HK-2 (cell line): ENCODE data around the gene RASAL3.
"Not testable (repeated sequence)": the region's sequence is repeated elsewhere in the genome, so short reads cannot be mapped to it uniquely, and the experiment has no call there.

Source experiments
- DNase-seq: peaks from one replicate; pipeline ENCODE4 v3.0.0-alpha.2; 2018; ENCODE audit not compliant: unreplicated experiment

The RASAL3 gene

DNA sequence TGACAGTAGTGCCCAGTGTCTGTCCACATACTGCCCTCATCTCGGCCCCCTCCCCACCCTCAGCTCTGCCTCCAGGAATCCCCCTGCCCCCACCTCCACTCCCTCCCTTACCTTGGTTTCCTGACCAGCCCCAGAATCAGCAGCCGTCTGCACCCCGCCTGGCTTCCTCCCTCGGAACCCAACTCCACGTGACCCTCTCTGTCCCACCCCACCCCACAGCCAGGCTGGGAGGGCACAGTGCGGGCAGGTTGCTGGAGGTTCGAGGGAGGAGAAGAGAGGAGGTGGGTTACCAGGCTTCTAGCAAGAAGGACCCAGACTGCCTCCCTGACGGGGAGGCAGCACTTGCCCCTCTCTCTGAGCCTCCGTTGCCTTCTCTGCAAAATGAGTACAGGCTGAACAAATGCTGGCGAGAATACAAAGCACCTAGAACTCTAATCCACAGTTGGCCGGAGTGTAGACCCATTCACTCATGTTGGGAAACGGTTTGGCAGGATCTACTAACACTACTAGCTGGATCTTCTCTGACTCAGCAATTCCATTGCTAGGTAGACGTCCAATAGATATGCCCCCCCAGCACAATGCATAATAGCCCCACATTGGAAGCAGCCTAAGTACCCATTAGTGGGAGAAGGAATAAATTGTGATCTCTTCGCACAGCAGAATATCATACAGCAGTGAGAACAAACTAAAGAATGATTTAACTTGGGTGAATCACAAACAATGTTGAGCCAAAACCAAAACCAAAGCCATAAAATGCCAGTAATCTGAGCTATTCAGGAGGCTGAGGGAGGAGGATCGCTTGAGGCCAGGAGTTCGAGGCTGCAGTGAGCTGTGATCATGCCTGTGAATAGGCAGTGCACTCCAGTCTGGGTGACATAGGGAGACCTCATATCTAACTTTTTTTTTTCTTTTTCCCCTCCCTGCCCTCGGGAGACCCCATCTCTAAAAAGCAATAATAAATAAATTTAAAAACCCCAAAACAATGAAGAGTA lies at the start of gene RASAL3:
RASAL3 (minus strand) TSS at position 151 of the 992 bp plus-strand sequence. CDS start 186 bp downstream, outside the sequence.
- no peak for DNase-seq

DNA sequence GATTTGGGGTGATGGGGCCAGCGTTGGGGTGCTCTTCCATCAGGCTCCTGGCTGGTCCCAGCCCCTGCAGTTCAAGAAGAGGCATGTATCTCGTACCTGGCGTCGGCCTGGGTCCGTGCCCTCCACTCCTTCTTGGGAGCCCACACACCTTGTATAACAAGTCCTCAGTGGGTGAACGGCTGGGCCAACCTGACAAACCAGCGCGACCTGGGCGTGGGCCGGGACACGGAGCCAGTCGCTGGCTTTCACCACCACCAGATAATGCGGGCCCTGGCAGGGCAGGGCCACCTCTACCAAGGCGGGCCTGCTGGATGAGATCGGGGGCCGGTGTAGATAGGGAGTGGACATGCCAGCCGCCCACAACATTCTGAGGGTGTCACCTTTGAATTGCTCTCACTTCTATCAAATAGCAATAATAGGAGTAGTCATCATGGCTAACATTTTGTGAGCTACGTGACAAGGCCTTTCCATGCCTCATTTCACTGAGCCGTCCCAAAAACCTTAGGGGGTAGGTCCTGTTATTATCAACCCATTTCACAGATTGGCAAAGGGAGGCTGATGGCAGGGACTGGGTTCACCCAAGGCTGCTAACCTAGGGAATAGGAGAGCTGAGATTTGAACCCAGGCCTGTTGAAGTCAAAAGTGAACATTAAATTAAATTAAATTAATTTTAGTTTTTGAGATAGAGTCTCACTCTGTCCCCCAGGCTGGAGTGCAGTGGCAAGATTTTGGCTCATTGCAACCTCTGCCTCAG lies 47.5 kb upstream of the RASAL3 start:
- no peak for DNase-seq

DNA sequence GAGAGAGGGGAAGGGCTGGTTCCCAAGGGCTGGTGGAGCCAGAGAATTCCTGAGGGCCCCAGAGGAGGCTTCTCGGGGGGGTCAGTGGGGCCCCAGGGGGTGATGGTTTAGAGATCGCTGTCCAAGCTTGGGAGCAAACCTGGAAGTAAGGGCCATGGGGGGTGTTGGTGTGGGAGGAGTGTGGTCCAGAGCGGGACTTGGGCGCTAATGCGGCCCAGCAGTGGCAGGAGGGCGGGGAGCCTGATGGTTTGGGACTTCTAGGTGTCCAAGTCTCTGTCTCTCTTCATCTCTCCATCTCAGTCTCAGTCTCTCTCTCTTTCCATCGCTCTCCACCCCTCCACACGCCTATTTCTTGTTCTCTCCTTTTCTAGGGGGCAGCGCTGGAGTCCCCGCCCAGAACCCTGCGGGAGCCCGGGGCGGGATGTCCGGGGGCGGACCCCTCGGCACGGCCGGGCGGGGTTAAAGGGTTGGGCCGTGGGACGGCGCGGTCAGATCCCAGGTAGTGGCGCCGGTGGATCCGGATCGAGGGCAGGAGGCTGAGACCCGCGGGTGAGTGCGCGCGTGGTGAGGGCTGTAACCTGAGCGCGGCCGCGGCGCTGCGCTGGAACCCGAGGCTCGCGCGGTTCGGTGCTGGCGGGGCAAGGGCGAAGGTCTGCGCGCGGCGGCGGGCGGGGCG lies 43.8 kb upstream of the RASAL3 start, which contains the start of gene CYP4F22:
CYP4F22 (plus strand) TSS at position 491 of the 676 bp plus-strand sequence. CDS start 16,812 bp downstream, outside the sequence.
- DNase-seq, result no peak

DNA sequence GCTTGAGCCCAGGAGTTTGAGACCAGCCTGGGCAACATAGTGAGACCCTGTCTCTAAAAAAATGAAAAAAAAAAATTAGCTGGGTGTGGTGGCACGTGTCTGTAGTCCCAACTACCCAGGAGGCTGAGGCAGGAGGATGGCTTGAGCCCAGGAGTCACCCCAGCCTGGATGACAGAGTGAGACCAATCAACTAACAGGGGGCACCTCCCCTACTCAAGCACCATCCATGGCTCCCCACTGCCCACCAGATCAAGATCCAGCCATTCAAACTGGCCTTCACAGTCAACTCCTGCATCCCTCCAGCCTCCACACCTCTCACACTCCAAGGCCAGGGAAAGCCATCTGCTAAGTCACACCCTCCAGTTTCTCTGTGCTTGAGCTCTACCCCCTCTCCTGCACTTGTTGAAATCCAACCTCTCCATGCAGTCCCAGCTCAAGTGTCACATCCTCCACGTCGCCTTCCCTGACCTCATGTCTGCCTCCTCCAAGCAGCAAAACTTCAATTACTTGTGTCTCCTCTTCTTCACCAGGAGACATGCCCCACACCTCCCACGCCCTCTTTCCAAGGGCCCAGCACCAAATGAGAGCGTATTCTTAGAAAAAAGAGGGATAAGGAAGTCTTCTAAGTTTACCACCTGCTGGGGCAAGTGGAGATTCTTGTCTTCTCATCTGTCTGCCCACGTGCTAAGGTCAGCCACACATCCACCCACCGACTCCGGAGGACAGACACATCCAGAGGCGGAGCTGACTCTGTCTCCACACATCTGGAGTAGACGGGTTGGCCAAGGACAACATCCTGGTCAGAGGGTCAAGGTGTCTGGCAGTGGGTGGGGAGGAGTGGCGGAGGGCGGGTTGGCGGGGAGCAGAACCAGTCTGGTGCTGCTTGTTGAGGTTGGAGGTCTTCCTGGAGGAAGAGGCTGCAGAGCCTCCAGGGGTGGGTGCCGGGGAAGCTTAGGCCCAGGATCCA lies 43.0 kb upstream of the RASAL3 start:
- no peak for DNase-seq

DNA sequence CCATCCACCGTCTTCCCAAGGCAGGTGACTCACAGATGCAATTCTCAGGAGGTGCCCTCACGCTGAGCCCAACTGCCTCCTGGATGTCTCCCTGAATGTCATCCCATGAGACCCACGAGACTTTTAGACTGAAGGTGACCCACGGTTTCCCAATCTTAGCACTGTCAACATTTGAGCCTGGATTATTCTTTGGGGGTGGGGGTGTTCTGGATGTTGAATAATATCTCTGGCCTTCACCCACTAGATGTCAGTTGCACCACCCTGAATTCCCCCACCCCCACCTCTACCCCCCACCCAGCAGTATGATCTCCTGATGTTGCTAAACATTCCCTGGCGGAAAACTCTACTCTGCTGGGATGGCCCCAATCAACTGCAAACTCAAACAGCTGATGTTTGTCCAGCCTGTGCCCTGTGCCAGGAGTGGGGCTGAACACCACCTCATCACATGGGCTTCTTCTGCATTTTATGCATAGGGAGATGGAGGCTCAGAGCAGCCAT lies 41.8 kb upstream of the RASAL3 start:
- DNase-seq, result no peak

DNA sequence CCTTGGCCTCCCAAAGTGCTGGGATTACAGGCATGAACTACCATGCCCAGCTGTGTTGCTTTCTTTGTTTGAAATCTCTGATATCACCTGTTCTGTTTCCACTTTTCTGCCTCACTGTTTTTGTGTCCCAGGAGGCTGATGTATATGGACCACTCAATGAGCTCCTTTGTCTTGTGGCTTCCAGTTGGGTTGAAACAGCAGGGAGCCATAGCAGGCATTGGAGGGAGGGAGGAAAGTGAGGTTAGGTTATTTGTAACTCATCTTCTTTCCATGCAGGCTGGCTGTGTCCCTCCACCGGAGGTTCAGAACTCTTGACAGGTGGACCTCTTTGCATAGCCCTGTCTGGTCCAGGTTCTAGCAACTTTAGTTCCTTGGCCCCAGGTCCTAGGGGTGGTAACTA lies 37.9 kb upstream of the RASAL3 start:
- no peak for DNase-seq

DNA sequence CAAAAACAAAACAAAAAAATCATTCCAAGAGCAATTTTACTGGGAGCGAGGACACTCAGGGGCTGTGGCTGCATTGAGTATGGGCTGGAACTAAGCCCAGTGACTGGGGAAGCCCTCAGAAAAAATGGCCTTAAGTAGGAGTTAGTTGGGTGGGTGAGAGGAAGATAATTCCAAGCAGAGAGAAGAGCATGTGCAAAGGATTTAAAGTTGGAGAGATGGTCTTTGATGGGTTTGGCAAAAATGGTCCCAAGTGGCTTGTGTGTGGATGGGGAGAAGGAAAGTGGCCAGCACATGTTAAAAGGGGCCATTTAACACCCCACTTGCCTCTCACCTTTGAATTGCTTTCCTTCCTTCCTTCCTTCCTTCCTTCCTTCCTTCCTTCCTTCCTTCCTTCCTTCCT lies 37.3 kb upstream of the RASAL3 start:
- DNase-seq, result no peak

DNA sequence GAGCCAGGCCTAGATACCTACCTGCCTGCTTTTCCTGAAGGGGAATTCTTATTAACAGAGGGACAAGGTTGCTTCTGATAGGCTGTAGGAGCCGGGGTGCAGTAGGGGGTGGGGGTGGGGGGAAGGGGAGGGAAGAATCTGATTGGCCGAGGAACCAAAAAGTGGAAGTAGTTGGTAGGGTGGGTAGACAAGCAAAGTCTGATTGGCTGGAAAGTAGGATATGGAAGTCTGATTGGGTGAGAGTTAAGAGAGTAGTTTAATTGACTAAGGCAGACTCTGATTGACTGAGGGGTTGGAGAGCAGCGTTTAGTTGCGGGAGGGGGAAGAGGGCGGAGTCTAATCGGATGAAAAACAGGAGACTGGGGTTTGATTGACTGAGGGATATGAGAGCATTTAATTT lies 34.6 kb upstream of the RASAL3 start:
- no peak for DNase-seq

DNA sequence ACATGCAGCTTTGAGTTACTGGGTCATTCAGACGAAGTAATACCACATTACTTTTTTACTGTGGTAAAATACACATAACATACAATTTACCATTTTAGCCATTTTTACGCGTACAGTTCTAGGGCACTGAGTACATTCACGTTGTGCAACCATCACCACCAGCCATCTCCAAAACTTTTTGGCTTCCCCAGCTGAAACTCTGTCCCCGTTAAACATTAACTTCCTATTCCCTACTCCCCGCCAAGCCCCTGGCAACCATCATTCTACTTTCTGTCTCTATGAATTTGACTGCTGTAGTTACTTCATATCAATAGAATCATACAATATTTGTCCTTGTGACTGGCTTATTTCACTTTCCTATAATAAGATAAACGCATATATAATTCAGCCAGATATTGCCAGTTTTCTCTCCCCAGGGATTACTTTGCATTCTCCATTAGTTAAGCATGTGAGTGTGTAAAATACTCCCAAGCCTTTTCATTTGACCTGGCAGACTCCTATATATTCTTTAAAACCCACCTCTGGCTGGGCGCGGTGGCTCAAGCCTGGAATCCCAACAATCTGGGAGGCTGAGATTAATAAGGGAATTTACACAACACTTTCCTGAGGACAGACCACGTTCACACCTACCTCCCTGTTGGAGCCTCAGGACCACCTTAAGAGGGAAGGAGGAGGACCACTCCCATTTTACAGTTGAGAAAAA lies 34.0 kb upstream of the RASAL3 start:
- no peak for DNase-seq

DNA sequence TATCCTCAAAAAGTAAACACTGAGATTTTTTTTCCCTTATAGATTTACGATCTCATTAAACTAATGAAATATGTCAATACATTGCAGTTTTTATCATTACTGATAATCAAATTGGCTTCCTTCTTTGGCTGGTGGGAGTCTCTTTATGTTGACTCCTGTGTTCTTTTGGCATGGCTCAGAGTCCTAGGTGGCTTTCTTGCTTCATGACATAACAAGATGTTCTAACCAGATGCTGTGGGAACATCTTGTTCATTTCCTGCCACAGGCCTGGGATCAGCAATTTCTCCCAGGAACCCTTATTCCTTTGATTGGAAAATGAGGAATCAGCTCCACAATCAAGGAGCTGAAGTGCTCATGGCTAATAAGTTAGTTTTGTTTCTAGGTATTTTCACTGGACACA lies 30.8 kb upstream of the RASAL3 start:
- no peak for DNase-seq

DNA sequence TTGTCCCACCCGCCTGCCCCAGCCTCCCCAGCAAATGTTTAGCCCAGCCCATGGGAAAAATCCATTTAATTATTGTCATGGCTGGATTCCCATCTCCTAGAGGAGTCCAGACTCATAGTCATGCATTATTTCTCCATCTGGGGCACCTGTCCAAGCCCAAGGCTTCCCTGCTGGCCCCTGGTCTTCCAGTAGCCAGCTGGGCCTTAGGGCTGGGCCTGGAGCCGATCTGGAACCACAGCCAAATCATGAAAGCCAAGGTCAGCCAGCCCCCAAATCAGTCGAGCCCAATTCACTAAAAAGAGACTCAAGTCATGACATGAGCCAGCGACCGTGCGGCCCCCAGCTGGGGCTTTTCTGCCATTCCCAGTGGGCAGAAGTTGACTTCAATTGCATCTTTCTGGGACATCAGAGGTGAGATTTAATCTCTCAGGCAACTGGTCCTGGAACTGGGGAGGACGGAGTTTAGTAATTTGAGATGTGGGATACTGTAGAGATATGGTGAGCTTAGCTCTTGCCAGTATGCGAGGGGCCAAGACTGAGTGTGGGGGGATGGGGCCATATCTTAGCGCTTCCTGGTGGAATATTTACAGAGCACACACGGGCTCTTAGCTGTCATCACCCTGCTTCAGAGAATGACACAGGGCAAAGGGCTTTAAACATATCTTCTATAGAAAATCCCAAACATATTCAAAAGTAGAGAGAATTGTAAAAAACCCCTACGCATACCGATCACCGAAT lies 24.3 kb upstream of the RASAL3 start:
- no peak for DNase-seq

DNA sequence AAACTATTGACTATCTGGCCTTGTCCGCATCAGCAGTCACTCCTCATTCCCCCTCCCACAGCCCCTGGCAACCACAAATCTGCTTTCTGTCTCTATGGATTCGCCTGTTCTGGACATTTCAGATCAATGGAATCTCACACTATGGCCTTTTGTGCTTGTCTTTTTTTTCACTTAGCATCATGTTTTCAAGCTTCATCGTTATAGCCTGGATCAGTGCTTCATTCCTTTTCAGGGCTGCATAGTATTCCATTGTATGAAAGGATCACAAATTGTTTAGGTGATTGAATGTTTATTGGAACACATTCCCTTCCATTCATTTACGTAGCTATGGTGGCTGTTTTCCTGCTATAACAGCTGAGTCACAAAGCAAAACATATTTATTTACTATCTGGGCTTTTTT lies 22.7 kb upstream of the RASAL3 start:
- no peak for DNase-seq

DNA sequence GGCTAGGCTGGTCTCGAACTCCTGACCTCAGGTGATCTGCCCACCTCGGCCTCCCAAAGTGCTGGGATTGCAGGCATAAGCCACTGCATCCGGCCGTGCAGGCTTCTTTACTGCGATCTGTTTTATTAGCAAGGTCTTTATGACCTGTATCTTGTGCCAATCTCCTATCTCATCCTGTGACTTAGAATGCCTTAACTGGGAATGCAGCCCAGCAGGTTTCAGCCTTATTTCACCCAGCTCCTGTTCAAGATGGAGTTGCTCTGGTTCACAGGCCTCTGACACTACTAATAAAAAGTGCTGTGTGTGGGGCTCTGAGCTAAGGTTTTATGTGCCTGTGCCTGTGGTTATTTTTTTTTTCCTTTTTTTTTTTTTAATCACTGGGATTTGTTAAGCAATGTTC lies 21.4 kb upstream of the RASAL3 start:
- not testable (repeated sequence) for DNase-seq

DNA sequence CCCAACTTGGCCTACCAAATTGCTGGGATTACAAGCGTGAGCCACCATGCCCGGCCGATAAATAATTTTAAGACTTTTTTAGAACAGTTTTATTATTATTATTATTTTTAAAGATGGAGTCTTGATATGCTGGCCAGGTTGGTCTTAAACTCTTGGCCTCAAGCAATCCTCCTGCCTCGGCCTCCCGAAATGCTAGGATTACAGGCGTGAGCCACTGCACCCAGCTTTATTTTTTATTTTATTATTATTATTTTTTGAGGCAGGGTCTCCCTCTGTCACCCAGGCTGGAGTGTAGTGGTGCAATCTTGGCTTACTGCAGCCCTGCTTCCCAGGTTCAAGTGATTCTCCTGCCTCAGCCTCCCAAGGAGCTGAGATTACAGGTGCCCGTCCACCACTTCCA lies 16.7 kb upstream of the RASAL3 start:
- DNase-seq, result not testable (repeated sequence)

DNA sequence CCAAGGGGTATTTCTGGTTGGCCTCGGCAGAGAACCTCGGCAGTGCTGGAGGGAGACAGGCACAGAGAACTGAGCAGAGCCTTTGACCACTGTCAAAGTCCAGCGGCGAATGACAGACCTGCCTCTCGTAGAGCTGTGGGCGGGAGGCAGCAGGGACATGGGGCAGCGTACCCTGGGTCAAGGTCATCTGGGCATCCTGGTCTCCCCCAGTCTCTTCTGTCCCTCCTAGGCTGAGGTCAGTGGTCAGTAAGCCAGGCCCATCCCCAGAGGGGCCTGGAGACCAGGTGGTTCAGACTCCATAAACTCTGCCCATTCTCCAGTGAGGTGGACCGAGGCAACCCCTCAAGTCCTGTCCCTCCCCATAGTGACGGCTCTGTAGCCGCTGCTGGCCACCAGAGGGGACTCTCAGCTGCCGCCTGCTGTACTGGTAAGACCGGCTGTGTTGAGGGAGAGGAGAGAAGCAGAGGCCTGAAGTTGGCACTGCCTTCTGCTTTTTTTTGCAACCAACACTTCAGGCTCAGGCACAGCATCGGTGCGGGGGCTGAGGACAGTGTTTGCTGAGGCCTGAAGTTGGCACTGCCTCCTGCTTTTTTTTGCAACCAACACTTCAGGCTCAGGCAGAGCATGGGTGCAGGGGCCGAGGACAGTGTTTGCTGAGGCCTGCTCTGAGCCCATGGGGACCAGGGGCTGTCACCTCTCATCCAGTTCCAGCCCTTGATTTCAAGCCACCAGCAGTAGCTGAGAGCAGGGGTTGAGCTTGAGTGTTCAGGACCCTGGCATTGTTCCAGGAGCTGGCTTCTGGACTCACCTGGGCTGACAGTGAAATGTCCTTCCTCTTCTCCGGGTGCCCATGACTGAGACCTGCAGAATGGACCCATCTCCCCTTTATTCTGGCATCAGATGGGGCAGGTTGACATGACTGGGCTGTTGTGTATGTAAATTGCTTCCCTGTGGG lies 15.3 kb upstream of the RASAL3 start, which contains the start of gene PGLYRP2:
PGLYRP2 (minus strand) TSS at position 111 of the 955 bp plus-strand sequence. CDS start 130 bp downstream, outside the sequence.
- DNase-seq, result no peak

DNA sequence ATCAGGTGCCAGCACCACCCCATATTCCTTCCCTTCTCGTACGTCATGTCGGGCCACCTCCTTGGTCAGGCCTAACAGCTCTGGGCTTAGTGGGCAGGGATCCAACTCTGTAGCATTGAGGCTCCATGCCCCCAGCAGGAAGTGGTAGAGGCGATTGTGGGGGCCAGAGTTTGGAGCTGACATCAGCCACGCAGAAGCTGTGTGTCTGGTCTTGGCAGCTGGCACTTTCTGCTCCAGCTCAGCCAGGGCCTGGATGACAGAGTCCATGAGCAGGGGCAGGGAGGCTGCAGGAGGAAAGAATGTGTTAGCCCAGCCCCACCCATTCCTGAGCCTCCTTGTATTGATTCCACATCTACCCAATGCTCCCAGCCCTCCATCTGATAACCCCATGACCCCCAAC lies 12.0 kb upstream of the RASAL3 start:
- no peak for DNase-seq

DNA sequence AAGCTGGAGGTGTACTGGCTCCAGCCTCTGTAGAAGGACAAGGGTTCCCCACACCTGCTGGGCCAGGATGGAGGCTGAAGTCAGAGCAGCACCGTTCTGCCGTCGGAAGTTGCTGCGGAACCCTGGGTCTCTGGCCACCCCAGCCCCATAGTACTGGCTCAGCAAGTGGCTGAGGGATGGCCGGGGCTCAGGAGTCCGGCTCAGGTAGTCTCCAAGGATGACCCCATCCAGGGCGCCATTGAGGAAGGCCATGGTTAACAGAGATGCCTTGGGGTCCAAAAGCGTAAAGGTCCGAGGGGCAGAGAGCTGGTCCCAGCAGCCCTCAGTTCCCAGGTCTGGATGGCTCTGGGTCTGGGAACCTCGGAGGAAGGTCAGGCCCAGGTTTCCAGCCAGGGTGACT lies 11.3 kb upstream of the RASAL3 start:
- DNase-seq, result no peak

DNA sequence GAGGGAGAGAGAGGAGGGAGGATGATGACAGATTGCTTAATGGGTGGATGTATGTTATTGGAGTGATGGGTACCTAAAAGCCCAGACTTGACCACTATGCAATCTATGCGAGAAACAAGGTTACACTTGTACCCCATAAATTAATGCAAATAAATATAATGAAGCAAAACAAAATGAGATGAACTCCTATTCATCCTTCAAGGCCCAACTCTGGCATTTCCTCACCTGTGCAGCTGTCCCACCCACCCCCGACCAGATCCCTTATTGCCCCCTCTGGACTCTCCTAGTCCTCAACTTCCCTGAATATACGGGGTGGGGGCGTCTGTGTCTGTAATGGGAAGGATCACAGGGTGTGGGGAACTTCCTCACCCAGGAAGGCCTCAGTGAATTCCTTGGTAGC lies 10.8 kb upstream of the RASAL3 start:
- no peak for DNase-seq
